ENCODE data around the gene SYCP2. TPM values are rescaled to one million over a fixed set of nuclear protein-coding genes. Genes with fewer than 3 reads are reported as not detected.
"Not testable (repeated sequence)": the region's sequence is repeated elsewhere in the genome, so short reads cannot be mapped to it uniquely, and the experiment has no call there.

The SYCP2 gene
- total RNA-seq, 2 donors from 2014 or later: 1.4 to 4.4 TPM

DNA sequence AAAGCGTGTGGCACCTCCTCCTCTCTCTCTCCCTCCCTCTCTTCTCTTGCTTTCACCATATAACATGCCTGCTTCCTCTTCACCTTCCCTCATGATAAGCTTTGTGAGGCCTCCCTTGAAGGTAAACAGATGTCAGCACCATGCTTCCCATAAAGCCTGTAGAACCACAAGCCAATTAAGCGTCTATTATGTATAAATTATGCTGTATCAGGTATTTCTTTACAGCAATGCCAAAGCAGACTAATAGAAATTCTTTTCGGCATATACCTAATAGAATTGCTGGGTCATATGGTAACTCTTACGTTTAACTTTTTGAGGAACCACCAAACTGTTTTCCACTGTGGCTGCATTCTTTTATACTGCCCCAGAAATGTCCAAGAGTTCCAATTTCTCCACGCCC, 75.0 kb downstream of the SYCP2 start:
- Mint-ChIP-seq H3K4me3 (no peak overlapping the region), H3K27me3 (peaks cover 0 to 9% of the 10 kb centered on the region in 2 donors), H3K27ac (no peak overlapping the region), H3K4me1 (ENCODE audit: low read depth in 2 of 2) (no peaks in the 10 kb centered on the region), H3K9me3 (no peaks in the 10 kb centered on the region), H3K36me3 (peaks cover 9% of the 10 kb centered on the region)
- DNase-seq (ENCODE audit: low spot score): no peak
- no peak for ATAC-seq

DNA sequence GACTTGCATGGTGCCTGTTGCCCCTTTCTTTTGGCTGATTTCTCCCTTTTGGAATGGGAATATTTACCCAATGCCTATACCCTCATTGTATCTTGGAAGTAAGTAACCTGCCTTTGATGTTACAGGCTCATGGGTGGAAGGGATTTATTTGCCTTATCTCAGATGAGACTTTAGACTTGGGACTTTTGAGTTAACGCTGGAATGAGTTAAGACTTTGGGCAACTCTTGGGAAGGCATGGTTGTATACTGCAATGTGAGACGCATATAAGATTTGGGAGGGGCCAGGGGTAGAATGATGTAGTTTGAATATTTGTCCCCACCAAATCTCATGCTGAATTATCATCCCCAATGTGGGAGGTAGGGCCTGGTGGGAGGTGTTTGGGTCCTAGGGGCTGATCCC, 75.5 kb downstream of the SYCP2 start:
- H3K27me3 Mint-ChIP-seq: peaks cover 0 to 9% of the 10 kb centered on the region in 2 donors
- H3K27ac Mint-ChIP-seq: no peak overlapping the region
- no peak for ATAC-seq
- no peak overlapping the region for H3K4me3 Mint-ChIP-seq
- no peaks in the 10 kb centered on the region for H3K9me3 Mint-ChIP-seq
- no peak for DNase-seq (ENCODE audit: low spot score)
- peaks cover 9% of the 10 kb centered on the region for H3K36me3 Mint-ChIP-seq
- H3K4me1 Mint-ChIP-seq (ENCODE audit: low read depth in 2 of 2): no peaks in the 10 kb centered on the region

DNA sequence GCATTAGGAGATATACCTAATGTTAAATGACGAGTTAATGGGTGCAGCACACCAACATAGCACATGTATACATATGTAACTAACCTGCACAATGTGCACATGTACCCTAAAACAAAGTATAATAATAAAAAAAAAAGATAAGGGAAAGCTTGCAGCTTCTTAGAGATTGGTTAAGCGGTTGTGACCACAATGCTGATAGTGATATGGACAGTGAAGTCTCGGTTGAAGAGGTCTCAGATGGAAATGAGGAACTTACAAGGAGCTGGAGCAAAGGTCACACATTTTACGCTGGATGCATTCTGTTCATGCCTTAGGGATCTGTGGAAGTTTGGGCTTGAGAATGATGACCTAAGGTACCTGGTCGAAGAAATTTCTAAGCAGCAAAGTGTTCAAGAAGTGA, 76.5 kb downstream of the SYCP2 start:
- H3K4me1 Mint-ChIP-seq (ENCODE audit: low read depth in 2 of 2); H3K36me3 Mint-ChIP-seq; H3K4me3 Mint-ChIP-seq; H3K9me3 Mint-ChIP-seq; H3K27ac Mint-ChIP-seq; DNase-seq (ENCODE audit: low spot score); ATAC-seq; H3K27me3 Mint-ChIP-seq: not testable (repeated sequence)

DNA sequence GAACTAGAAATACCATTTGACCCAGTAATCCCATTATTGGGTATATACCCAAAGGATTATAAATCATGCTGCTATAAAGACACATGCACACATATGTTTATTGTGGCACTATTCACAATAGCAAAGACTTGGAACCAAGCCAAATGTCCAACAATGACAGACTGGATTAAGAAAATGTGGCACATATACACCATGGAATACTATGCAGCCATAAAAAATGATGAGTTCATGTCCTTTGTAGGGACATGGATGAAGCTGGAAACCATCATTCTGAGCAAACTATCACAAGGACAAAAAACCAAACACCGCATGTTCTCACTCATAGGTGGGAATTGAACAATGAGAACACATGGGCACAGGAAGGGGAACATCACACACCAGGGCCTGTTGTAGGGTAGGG, 76.9 kb downstream of the SYCP2 start:
- H3K27ac Mint-ChIP-seq; H3K9me3 Mint-ChIP-seq; ATAC-seq; H3K36me3 Mint-ChIP-seq; DNase-seq (ENCODE audit: low spot score); H3K4me1 Mint-ChIP-seq (ENCODE audit: low read depth in 2 of 2); H3K4me3 Mint-ChIP-seq; H3K27me3 Mint-ChIP-seq: not testable (repeated sequence)

DNA sequence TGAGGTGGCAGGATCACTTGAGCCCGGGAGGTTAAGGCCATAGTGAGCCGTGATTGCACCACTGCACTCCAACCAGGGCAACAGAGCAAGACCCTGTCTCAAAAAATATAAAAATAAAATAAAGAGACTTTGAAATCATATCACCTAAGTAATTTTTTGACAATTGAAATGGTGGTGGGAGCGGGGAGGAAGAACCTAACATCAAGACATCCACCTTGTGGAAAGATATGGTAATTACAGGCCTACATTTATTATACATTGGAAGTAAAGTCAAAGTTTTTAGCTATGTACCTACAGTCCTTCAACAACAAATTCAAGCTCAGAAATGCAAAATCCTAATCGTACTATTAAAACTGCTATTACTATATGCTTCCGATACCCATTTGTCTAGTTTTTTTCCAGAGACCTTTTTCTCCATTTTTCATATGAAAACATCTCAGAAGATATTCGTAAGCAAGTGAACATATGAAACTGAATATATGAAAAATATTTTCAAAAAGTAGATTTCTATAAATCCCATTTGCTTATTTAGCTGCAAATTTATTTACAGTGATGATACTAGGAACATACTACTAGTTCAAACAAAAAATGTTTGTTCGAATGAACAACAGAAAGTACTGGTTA, 83.3 kb downstream of the SYCP2 start:
- Mint-ChIP-seq H3K4me1 (ENCODE audit: low read depth in 2 of 2) (no peaks in the 10 kb centered on the region), H3K27me3 (peaks cover 0 to 2% of the 10 kb centered on the region in 2 donors), H3K4me3 (no peak overlapping the region), H3K36me3 (no peaks in the 10 kb centered on the region), H3K9me3 (no peaks in the 10 kb centered on the region), H3K27ac (no peak overlapping the region)
- no peak for DNase-seq (ENCODE audit: low spot score)
- ATAC-seq: no peak

DNA sequence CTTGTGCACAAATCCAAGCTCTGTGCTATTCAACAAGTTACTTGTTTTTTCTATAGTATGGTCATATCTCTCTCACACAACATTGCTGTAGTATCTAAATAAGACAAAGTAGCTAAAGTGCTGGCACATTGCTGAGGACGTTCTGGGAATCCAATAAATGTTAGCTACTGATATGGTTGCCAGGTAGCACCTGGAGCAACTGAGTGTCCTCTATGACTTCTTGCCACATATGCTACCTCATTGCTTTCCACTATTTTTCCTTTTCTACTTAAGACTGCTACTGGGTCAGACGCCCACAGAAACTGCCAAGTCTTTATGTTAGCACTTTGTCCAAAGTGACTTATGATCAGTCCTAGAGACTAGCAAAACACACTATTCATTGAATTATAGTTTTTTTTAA, 85.3 kb downstream of the SYCP2 start:
- H3K4me3 Mint-ChIP-seq: no peak overlapping the region
- no peaks in the 10 kb centered on the region for H3K4me1 Mint-ChIP-seq (ENCODE audit: low read depth in 2 of 2)
- no peaks in the 10 kb centered on the region for H3K9me3 Mint-ChIP-seq
- no peak for ATAC-seq
- no peak overlapping the region for H3K27ac Mint-ChIP-seq
- no peak for DNase-seq (ENCODE audit: low spot score)
- H3K27me3 Mint-ChIP-seq: peaks cover 0 to 2% of the 10 kb centered on the region in 2 donors
- no peaks in the 10 kb centered on the region for H3K36me3 Mint-ChIP-seq

DNA sequence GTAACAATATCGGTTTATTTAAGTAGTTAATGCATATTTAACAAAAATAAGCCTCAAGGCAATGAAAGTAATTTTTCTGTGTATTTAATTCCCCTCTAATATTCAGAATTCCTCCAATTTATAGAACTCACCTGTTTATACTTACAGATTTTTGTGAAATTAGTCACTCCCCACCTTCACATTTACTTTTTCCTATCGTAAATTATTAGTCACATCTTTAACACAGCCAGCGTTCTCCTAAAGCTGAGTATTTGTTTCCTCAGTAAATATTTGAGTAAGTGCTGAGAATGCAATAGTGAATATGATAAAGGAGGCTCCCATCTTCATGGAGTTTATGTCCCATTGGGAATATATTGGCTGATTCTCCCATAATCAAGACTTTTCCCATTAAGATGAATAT, 88.0 kb downstream of the SYCP2 start:
- DNase-seq (ENCODE audit: low spot score) (no peak), ATAC-seq (no peak)
- no peak overlapping the region for H3K27ac Mint-ChIP-seq

DNA sequence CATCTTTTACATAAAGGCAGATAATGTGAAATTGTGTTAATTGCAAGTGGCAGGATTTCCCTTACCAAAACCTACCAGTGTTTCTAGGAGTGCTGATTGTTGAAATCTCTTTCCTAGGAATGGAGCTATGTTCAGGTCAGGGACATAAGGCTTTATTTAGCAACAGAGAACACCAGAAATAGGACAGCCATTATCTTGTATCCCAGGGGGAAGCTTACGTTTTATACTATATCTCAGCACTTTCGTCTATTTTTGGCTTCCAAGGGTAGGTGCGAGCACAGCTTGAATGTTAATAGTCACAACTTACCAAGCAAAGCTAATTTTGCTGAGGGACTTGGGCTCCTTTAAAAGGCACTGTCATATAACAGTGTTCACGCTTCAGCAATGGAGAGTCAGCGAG, 94.0 kb downstream of the SYCP2 start:
- Mint-ChIP-seq H3K27me3 (peaks cover 30 to 34% of the 10 kb centered on the region in 2 donors), H3K36me3 (no peaks in the 10 kb centered on the region), H3K27ac (no peak overlapping the region), H3K9me3 (no peaks in the 10 kb centered on the region), H3K4me1 (ENCODE audit: low read depth in 2 of 2) (peaks cover 0 to 2% of the 10 kb centered on the region in 2 donors), H3K4me3 (no peak overlapping the region)
- ATAC-seq (no peak), DNase-seq (ENCODE audit: low spot score) (no peak)

More for the DNA sequence above, 88.0 kb downstream of the SYCP2 start:
- no peaks in the 10 kb centered on the region for H3K4me1 Mint-ChIP-seq (ENCODE audit: low read depth in 2 of 2)
- H3K4me3 Mint-ChIP-seq: no peak overlapping the region
- H3K36me3 Mint-ChIP-seq: no peaks in the 10 kb centered on the region
- no peaks in the 10 kb centered on the region for H3K9me3 Mint-ChIP-seq
- peaks cover 7 to 13% of the 10 kb centered on the region in 2 donors for H3K27me3 Mint-ChIP-seq

DNA sequence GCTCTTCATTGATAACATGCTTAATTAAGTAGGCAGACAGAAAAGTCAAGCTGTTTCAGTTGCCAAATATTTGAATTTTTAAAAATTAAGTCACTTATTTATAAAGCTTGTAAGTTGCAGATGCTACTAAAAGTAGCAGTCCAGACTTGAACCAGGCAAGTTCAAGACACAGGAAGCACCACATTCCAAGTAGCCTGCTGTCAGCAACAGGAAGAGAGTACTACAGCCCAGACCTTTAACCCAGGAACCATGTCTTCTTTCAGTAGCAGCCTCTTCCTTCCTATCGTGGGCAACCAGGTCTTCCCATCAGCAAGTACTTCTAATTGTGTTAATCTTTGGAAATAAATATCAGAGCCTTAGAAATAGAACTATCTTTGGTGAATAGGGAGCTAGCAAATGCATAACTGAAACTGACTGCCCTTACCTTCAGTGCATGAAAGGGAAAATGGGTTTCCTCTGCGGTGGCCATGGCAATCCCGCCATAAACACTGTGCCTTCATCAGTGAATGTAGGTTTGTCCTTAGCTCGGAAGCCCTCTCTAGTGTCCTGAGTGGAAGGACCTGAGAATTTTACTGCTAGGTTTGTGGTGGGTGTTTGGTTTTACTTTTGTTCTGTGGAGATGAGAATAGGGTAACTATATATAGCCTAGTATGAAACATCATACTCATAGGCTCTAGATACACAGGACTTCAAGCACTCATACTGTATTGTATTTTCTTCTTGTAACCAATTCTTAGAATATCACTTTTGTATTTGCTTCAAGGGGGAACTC, 95.6 kb downstream of the SYCP2 start:
- H3K27ac Mint-ChIP-seq: no peak overlapping the region
- DNase-seq (ENCODE audit: low spot score) (no peak), ATAC-seq (no peak)
- peaks cover 0 to 2% of the 10 kb centered on the region in 2 donors for H3K4me1 Mint-ChIP-seq (ENCODE audit: low read depth in 2 of 2)
- H3K9me3 Mint-ChIP-seq: no peaks in the 10 kb centered on the region
- H3K36me3 Mint-ChIP-seq: no peaks in the 10 kb centered on the region
- no peak overlapping the region for H3K4me3 Mint-ChIP-seq
- peaks cover 34% of the 10 kb centered on the region in 2 donors for H3K27me3 Mint-ChIP-seq

DNA sequence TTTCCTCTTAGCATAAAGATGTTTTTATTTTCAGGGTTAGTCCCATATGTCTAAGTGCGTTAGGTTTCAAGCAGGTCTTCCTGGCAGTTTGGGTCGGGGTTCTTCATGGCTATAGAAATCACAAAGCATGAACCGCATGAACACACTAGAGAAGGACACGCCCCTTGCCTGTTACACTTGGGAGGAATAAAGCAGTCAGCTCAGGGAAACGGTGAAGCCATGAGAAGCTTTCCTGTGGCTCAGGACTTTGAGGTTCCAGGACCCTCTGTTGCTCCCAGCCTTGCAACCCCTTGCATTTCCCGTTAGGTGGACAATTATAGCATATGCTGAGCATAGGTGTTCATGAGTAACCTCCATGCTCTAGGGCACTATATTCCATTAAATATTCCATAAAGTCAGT, 96.7 kb downstream of the SYCP2 start:
- Mint-ChIP-seq H3K4me1 (ENCODE audit: low read depth in 2 of 2) (peaks cover 0 to 2% of the 10 kb centered on the region in 2 donors), H3K27me3 (peaks cover 31% of the 10 kb centered on the region in 2 donors), H3K9me3 (no peaks in the 10 kb centered on the region), H3K4me3 (no peak overlapping the region), H3K27ac (no peak overlapping the region), H3K36me3 (no peaks in the 10 kb centered on the region)
- ATAC-seq: no peak
- DNase-seq (ENCODE audit: low spot score): no peak

DNA sequence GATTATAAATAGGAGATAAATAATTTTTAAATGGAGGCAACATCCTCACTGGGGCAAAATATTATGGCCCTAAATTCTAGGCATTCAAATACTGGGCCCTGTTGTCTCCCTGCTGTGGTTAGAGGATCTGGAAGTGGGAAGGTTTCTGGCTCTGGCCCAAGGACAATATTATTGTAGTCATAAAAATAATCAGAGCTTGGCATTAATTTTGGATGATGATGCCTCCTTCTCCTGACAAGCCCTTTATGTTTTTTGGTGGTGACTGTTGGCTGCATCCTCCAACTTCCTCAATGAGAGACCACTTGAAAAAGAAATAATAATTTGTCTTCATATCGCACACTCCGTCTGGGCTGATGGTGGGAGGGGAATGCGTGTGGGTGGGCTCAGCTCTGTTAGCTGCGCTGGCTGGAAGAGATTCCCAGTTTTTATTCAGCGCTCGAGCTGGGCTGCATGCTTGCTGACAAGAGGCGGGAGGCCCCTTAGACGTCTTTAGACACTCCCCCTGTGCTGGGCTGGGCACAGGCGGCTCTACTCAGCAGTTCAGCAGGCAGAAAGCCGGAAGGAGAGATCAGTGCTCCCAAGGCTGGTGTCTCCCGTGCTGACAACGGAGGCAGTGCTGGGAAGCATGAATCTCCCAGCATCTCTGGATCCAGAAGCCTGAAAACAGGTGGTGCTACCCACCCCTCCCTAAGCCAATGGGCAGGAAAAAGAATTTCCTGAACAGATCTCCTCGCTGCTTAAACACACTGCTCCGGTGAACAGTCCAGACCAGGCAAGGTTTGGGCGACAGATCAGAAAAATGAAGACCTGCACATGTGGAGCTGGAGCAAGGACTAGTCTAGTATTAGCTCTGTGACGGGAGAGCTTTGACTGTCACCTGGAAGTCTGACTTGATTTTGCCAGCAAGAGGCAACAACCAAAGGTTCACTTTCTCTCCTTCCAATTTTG, 97.7 kb downstream of the SYCP2 start:
- Mint-ChIP-seq H3K27me3 (peaks cover 28 to 31% of the 10 kb centered on the region in 2 donors), H3K4me3 (no peak overlapping the region), H3K27ac (no peak overlapping the region), H3K4me1 (ENCODE audit: low read depth in 2 of 2) (peaks cover 0 to 2% of the 10 kb centered on the region in 2 donors), H3K36me3 (no peaks in the 10 kb centered on the region), H3K9me3 (no peaks in the 10 kb centered on the region)
- DNase-seq (ENCODE audit: low spot score) (no peak), ATAC-seq (peak; percentile 37 to 48)

DNA sequence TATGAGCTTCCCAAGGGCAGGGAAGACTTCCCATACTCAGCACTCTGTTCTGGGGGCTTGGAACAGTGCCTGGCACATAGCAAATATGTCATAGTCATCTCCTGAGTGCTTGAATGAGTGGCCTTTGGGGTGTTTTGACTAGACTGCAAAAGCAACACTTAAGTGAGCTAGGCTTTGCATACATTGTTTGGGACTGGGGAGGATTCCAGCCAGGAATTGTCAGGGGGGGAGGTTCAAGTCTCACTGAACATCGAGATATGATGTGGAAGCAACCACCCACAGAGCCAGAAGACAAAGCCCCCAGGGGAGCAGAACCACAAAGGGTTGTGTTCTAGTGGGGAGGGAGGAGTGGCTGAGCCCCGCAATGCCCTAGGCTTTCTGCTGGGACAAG, 98.4 kb downstream of the SYCP2 start:
- Mint-ChIP-seq H3K9me3 (no peaks in the 10 kb centered on the region), H3K4me3 (no peak overlapping the region), H3K4me1 (ENCODE audit: low read depth in 2 of 2) (peaks cover 0 to 2% of the 10 kb centered on the region in 2 donors), H3K27me3 (peaks cover 32 to 35% of the 10 kb centered on the region in 2 donors), H3K36me3 (no peaks in the 10 kb centered on the region), H3K27ac (no peak overlapping the region)
- DNase-seq (ENCODE audit: low spot score) (no peak), ATAC-seq (no peak)

DNA sequence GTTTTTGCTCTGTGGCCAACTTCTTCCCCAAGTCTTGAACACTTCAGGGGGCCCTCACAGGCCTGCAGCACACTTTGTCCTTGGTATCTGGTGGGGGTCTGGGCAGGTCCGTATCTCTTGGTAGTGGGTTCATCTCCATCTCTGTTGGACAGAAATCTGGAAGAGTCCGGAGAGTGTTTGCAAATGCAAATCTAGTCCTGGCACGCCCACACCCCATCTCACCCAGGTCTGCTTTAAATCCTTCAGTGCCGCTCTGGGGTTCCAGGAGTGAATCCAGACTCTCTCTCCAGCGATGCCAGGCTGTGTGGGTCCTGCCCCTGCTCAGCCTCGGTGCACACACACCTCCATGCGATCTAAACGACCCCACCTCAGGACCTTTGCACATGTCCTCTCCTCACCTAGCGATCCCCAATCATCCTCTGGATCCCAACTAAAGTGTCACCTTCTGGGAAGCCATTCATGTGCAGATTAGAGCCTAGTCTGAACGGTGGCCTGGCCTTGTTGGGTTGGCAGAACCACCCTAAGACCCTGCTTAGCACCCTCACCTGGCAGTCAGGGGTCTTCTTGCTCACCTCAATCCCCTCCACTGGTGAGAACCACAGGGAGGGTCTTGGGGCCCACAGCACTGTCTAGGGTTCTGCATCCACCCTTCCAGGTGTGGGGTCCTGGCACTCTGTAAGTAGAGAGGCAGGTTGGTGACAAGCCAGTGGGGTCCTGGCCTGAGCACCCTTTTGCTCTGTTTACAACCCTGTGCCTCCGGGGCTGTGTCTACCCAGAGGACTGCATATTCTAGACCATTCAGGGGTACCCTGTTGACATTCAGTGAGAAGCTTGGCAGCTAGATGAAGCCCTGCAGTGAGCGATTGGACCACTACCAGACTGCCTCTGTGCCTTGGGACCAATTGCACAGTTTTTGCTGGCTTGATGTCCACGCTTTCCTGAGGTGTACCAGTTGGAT, 100.8 kb downstream of the SYCP2 start:
- H3K4me3 Mint-ChIP-seq: no peak overlapping the region
- peaks cover 0 to 2% of the 10 kb centered on the region in 2 donors for H3K4me1 Mint-ChIP-seq (ENCODE audit: low read depth in 2 of 2)
- H3K27me3 Mint-ChIP-seq: peaks cover 30 to 36% of the 10 kb centered on the region in 2 donors
- no peaks in the 10 kb centered on the region for H3K9me3 Mint-ChIP-seq
- DNase-seq (ENCODE audit: low spot score) (no peak), ATAC-seq (no peak)
- H3K36me3 Mint-ChIP-seq: no peaks in the 10 kb centered on the region
- no peak overlapping the region for H3K27ac Mint-ChIP-seq
